Mucosa of rectum (tissue), 2 donors: ENCODE results near the gene WFIKKN1.

Experiments used
- H3K27ac ChIP-seq, 2 donors: one replicate each; pipeline ENCODE4 v1.7.0; 2013; ENCODE audit warnings: inconsistent platforms in 2 of 2, low read depth in 2 of 2, low read length in 2 of 2
- H3K27me3 ChIP-seq, 2 donors: one replicate each; pipeline ENCODE4 v1.7.0; 2013; ENCODE audit warnings: low read length in 2 of 2; ENCODE audit not compliant: control insufficient read depth in 2 of 2, insufficient read depth in 2 of 2
- H3K36me3 ChIP-seq, 2 donors: one replicate each; pipeline ENCODE4 v1.7.0; 2013; ENCODE audit warnings: low read length in 2 of 2; ENCODE audit not compliant: control insufficient read depth in 2 of 2, insufficient read depth in 2 of 2
- H3K4me1 ChIP-seq, 2 donors: one replicate each; pipeline ENCODE4 v1.7.0; 2013; ENCODE audit warnings: low read length in 2 of 2, mild to moderate bottlenecking in 1 of 2; ENCODE audit not compliant: control insufficient read depth in 2 of 2, insufficient read depth in 2 of 2
- H3K4me3 ChIP-seq, 2 donors: one replicate each; pipeline ENCODE4 v1.7.0; 2013; ENCODE audit warnings: low read length in 2 of 2
- H3K9ac ChIP-seq, 2 donors: one replicate each; pipeline ENCODE4 v1.7.0; 2013; ENCODE audit warnings: low read length in 2 of 2, low read depth in 1 of 2, mild to moderate bottlenecking in 1 of 2
- H3K9me3 ChIP-seq, 2 donors: one replicate each; pipeline ENCODE4 v1.7.0; 2013; ENCODE audit warnings: low read length in 2 of 2; ENCODE audit not compliant: control insufficient read depth in 2 of 2
- donor health status: healthy.
- donor health status: Normal muscosa, but diverticular disease.

The WFIKKN1 gene

GRCh38 chr16:588639-588888, 42.2 kb upstream of the WFIKKN1 start:
- Histone ChIP-seq H3K4me3 (peak overlapping the region; percentile 70 to 89), H3K36me3 (no peaks in the 10 kb centered on the region), H3K4me1 (peaks cover 38 to 44% of the 10 kb centered on the region in 2 donors), H3K27ac (peak overlapping the region; percentile 97 to 98), H3K9ac (peak overlapping the region; percentile 96 to 98), H3K9me3 (no peaks in the 10 kb centered on the region), H3K27me3 (peaks cover 0 to 2% of the 10 kb centered on the region in 2 donors)

DNA sequence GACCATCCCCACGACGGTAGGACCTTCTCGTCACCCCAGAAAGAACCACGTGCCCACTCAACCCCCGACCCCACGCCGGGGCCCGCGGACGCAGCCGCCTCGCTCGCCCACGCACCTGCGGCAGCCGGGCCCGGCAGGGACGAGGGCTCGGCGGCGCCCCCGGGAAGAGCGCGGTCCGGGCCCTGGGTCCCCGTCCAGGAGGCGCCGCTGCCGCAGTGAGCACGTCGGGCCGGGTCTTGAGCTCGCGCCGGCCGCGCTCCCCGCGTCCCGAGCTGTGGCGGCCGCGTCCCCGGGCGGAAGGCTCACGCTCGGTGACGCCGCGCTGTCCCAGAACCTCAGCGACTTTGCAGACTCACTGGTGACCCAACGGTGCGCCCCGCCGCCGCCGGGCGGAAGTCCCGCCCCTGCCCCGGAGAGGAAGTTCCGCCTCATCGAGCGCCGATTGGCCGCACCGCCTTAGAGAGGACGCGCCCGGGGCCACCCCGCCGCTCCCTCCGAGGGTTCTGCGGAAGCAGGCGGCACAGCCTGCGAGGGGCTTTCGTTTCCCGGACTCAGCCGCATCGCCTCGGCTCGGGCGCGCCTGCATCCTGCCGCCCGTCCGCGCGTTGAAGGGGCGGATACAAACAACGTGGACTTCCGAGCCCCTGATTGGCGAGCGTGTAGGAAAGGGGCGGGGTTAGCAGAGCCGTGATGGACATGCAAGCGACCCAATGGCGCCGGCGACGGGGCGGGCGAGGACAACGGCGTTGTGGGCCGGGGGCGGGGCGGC, 41.7 kb upstream of the WFIKKN1 start:
- Histone ChIP-seq H3K4me1 (peaks cover 43 to 49% of the 10 kb centered on the region in 2 donors), H3K36me3 (no peaks in the 10 kb centered on the region), H3K9ac (peak overlapping the region; percentile 96 to 98), H3K27me3 (peaks cover 0 to 2% of the 10 kb centered on the region in 2 donors), H3K4me3 (peak overlapping the region; percentile 70 to 89), H3K9me3 (no peaks in the 10 kb centered on the region), H3K27ac (peak overlapping the region; percentile 97 to 98)

GRCh38 chr16:589658-590187, 41.1 kb upstream of the WFIKKN1 start, which contains the start of gene RAB40C:
Gene RAB40C (plus strand): TSS chr16:590066. CDS start chr16:590292, 226 bp downstream.
- Histone ChIP-seq H3K4me3 (peak within 1 kb of the TSS; percentile 89 to 95), H3K36me3 (no peaks in the 10 kb centered on the region), H3K27me3 (peaks cover 0 to 2% of the 10 kb centered on the region in 2 donors), H3K27ac (peak within 1 kb of the TSS; percentile 97 to 98), H3K9me3 (no peaks in the 10 kb centered on the region), H3K4me1 (peaks cover 50 to 55% of the 10 kb centered on the region in 2 donors), H3K9ac (peak within 1 kb of the TSS; percentile 96 to 98)

- Histone ChIP-seq H3K9ac (peak overlapping the region; percentile 92 to 98), H3K9me3 (no peaks in the 10 kb centered on the region), H3K36me3 (no peaks in the 10 kb centered on the region), H3K27me3 (peaks cover 0 to 2% of the 10 kb centered on the region in 2 donors), H3K4me3 (peak overlapping the region; percentile 88 to 95), H3K27ac (peak overlapping the region; percentile 92 to 96), H3K4me1 (peaks cover 55 to 58% of the 10 kb centered on the region in 2 donors)
These were observed 40.5 kb upstream of the WFIKKN1 start for GRCh38 chr16:590188-590814.

DNA sequence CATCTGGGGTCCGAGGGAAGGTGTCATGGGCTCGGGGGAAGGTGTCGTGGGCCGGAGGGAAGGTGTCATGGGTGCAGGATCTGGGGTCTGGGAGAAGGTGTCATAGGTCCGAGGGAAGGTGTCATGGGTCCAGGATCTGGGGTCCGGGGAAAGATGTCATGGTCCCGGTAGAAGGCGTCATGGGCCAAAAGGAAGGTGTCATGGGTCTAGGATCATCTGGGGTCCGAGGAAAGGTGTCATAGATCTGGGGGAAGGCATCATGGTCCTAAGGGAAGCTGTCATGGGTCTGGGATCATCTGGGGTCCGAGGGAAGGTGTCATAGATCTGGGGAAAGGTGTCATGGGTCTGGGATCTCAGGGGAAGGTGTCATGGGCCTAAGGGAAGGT, 40.0 kb upstream of the WFIKKN1 start:
- Histone ChIP-seq H3K4me3 (peak overlapping the region; percentile 88 to 95), H3K27me3 (peaks cover 0 to 2% of the 10 kb centered on the region in 2 donors), H3K9me3 (no peaks in the 10 kb centered on the region), H3K36me3 (peaks cover 0 to under 1% of the 10 kb centered on the region in 2 donors), H3K4me1 (peaks cover 56 to 58% of the 10 kb centered on the region in 2 donors), H3K9ac (peak overlapping the region; percentile 92 to 98), H3K27ac (peak overlapping the region; percentile 92 to 96)

DNA sequence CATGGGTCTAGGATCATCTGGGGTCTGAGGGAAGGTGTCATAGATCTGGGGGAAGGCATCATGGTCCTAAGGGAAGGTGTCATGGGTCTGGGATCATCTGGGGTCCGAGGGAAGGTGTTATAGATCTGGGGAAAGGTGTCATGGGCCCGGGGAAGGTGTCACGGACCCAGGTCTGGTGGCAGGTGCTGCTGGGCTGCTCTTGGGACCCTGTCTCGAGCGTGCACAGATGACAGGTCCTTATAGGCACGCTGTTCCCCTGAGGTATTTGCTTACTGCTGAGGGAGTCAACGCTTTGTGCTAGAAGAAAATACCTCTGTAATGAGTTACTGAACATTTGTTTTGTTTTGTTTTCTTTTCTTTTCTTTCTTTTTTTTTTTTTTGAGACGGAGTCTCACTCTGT, 39.6 kb upstream of the WFIKKN1 start:
- Histone ChIP-seq H3K36me3 (peaks cover 0 to 4% of the 10 kb centered on the region in 2 donors), H3K9ac (peak overlapping the region; percentile 92 to 98), H3K27me3 (peaks cover 0 to 2% of the 10 kb centered on the region in 2 donors), H3K4me1 (peaks cover 56 to 58% of the 10 kb centered on the region in 2 donors), H3K27ac (peak overlapping the region; percentile 92 to 96), H3K4me3 (peak overlapping the region; percentile 88 to 95), H3K9me3 (no peaks in the 10 kb centered on the region)

- H3K36me3 ChIP-seq = peaks cover 0 to 9% of the 10 kb centered on the region in 2 donors
- peak overlapping the region; percentile 92 to 96 for H3K27ac ChIP-seq
- H3K9me3 ChIP-seq = no peaks in the 10 kb centered on the region
- peak overlapping the region; percentile 41 to 61 for H3K4me3 ChIP-seq
- H3K27me3 ChIP-seq = no peaks in the 10 kb centered on the region
- peaks cover 56% of the 10 kb centered on the region in 2 donors for H3K4me1 ChIP-seq
- H3K9ac ChIP-seq = peak overlapping the region; percentile 66 to 98
These were observed 38.8 kb upstream of the WFIKKN1 start for GRCh38 chr16:591892-592517.

DNA sequence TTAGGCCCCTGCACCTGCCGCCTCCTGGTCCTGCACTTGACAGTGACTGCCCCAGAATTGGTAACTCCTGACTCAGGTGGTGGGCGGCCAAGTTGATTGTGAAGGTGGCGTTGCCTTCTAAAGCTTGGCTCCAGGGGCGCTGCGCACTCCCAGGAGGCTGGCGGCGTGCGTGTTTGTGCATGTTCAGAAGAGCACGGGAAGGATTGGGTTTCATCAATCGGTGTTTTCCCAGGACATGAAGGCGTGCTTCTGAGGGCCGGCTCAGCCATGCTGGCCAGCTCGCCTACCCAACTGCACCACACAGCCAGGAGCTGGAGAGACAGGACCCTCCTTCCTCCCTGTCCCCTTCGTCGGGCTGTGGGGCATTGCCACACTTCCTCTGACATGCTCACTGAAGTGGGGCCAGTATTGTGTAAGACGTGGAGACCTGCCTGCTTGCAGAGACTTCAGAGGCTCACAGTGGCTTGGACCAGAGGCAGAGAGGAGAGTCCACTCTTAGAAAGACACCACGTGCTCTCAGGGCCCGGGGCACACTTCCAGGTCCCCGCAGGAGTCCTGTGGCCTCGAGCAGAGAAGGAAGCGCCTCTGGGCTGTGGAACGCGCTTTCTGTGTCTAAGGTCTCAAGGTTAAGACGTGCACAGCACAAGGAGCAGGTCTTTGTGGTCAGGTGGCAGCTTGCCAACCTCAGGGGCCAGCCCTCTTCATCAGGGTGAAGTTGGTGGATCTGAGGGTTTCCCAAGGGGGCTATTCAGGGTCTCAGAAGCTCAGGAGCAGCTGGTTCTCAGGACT, 38.1 kb upstream of the WFIKKN1 start:
- Histone ChIP-seq H3K36me3 (peaks cover 0 to 9% of the 10 kb centered on the region in 2 donors), H3K9me3 (no peaks in the 10 kb centered on the region), H3K9ac (peak overlapping the region; percentile 66 to 98), H3K27ac (peak overlapping the region; percentile 92 to 96), H3K27me3 (no peaks in the 10 kb centered on the region), H3K4me3 (peak overlapping the region; percentile 41 to 61), H3K4me1 (peaks cover 51 to 54% of the 10 kb centered on the region in 2 donors)

GRCh38 chr16:593406-593805, 37.4 kb upstream of the WFIKKN1 start:
- Histone ChIP-seq H3K36me3 (peaks cover 0 to 9% of the 10 kb centered on the region in 2 donors), H3K27me3 (no peaks in the 10 kb centered on the region), H3K4me1 (peaks cover 46 to 47% of the 10 kb centered on the region in 2 donors), H3K9ac (peak overlapping the region; percentile 66 to 98), H3K4me3 (peak overlapping the region; percentile 54 to 61), H3K27ac (peak overlapping the region; percentile 92 to 96), H3K9me3 (no peaks in the 10 kb centered on the region)
